ENCODE data around the gene KRT2.

Gene KRT2

GRCh38 chr12:52651726-52652261 is at the start of gene KRT2:
TSS of gene KRT2 (minus strand) at chr12:52652211. CDS start at chr12:52652142, 69 bp downstream.
- no peak for DNase-seq (ENCODE audit: low spot score)

GRCh38 chr12:52701281-52701680 is 49.3 kb upstream of the KRT2 start:
- DNase-seq (ENCODE audit: low spot score) = no peak

- DNase-seq (ENCODE audit: low spot score) = no peak
These were observed 47.9 kb upstream of the KRT2 start for GRCh38 chr12:52699960-52700359.

GRCh38 chr12:52699373-52699772 is 47.4 kb upstream of the KRT2 start:
- DNase-seq (ENCODE audit: low spot score) = no peak

GRCh38 chr12:52698651-52699340 is 46.8 kb upstream of the KRT2 start:
- no peak for DNase-seq (ENCODE audit: low spot score)

GRCh38 chr12:52697058-52697582 is 45.1 kb upstream of the KRT2 start:
- DNase-seq (ENCODE audit: low spot score) = no peak

- DNase-seq (ENCODE audit: low spot score) = no peak
These were observed 44.6 kb upstream of the KRT2 start for GRCh38 chr12:52696588-52696987.

- DNase-seq (ENCODE audit: low spot score) = no peak
These were observed 43.0 kb upstream of the KRT2 start for GRCh38 chr12:52695039-52695438.

GRCh38 chr12:52694151-52694550 is 42.1 kb upstream of the KRT2 start:
- DNase-seq (ENCODE audit: low spot score) = no peak

- DNase-seq (ENCODE audit: low spot score) = no peak
These were observed 41.2 kb upstream of the KRT2 start for GRCh38 chr12:52693261-52693660.

- DNase-seq (ENCODE audit: low spot score) = peak; percentile 65
These were observed 40.2 kb upstream of the KRT2 start for GRCh38 chr12:52692254-52692653.

- no peak for DNase-seq (ENCODE audit: low spot score)
These were observed 39.8 kb upstream of the KRT2 start for GRCh38 chr12:52691841-52692150.

- no peak for DNase-seq (ENCODE audit: low spot score)
These were observed 39.2 kb upstream of the KRT2 start for GRCh38 chr12:52691076-52691840.

- no peak for DNase-seq (ENCODE audit: low spot score)
These were observed 38.5 kb upstream of the KRT2 start for GRCh38 chr12:52690351-52691075.

GRCh38 chr12:52689936-52690335 is 37.9 kb upstream of the KRT2 start:
- no peak for DNase-seq (ENCODE audit: low spot score)

- no peak for DNase-seq (ENCODE audit: low spot score)
These were observed 37.2 kb upstream of the KRT2 start for GRCh38 chr12:52689239-52689638.

GRCh38 chr12:52688481-52688880 is 36.5 kb upstream of the KRT2 start:
- DNase-seq (ENCODE audit: low spot score) = no peak

GRCh38 chr12:52687497-52688385 is 35.7 kb upstream of the KRT2 start:
- DNase-seq (ENCODE audit: low spot score) = no peak

GRCh38 chr12:52686756-52687487 is 34.9 kb upstream of the KRT2 start:
- DNase-seq (ENCODE audit: low spot score) = no peak

- no peak for DNase-seq (ENCODE audit: low spot score)
These were observed 34.1 kb upstream of the KRT2 start for GRCh38 chr12:52686063-52686462.

GRCh38 chr12:52685406-52685890 is 33.4 kb upstream of the KRT2 start:
- no peak for DNase-seq (ENCODE audit: low spot score)
